Stimulated activated CD8-positive, alpha-beta memory T cell treated with anti-CD3 and anti-CD28 coated beads, Interleukin-7, amount 100 ng/mL, for 4 hours (primary cell): ENCODE measurements around the gene IFI44L.

Experiments used
- DNase-seq, 2 donors: peaks; one replicate each; pipeline ENCODE4 v3.0.0-alpha.2; 2020; ENCODE audit warnings: low read depth in 2 of 2

IFI44L gene

GRCh38 chr1:78641558-78641957 lies 21.3 kb downstream of the IFI44L start:
- DNase-seq: no peak

- no peak for DNase-seq
Measured at GRCh38 chr1:78645723-78646122, 25.5 kb downstream of the IFI44L start.

- no peak for DNase-seq
Measured at GRCh38 chr1:78647238-78647637, 27.0 kb downstream of the IFI44L start.

- DNase-seq: peak; percentile 50 to 56
Measured at GRCh38 chr1:78649628-78650027, 29.4 kb downstream of the IFI44L start, which contains the start of gene IFI44. TSS of gene IFI44 (plus strand) at chr1:78649831. CDS start at chr1:78650196, 365 bp downstream.

- DNase-seq: no peak
Measured at GRCh38 chr1:78650114-78650660, 29.9 kb downstream of the IFI44L start.

GRCh38 chr1:78651241-78651640 lies 31.0 kb downstream of the IFI44L start:
- DNase-seq: no peak

- DNase-seq: no peak
Measured at GRCh38 chr1:78652019-78652560, 31.8 kb downstream of the IFI44L start.

GRCh38 chr1:78658901-78659300 lies 38.7 kb downstream of the IFI44L start:
- no peak for DNase-seq

- DNase-seq: no peak
Measured at GRCh38 chr1:78663923-78664322, 43.7 kb downstream of the IFI44L start.

GRCh38 chr1:78664763-78665162 lies 44.5 kb downstream of the IFI44L start:
- DNase-seq: no peak

- no peak for DNase-seq
Measured at GRCh38 chr1:78665809-78666208, 45.6 kb downstream of the IFI44L start.

- no peak for DNase-seq
Measured at GRCh38 chr1:78667939-78668338, 47.7 kb downstream of the IFI44L start.

- no peak for DNase-seq
Measured at GRCh38 chr1:78668427-78668826, 48.2 kb downstream of the IFI44L start.

- no peak for DNase-seq
Measured at GRCh38 chr1:78672428-78672827, 52.2 kb downstream of the IFI44L start.

GRCh38 chr1:78673120-78673519 lies 52.9 kb downstream of the IFI44L start:
- no peak for DNase-seq

GRCh38 chr1:78676347-78676982 lies 56.2 kb downstream of the IFI44L start:
- DNase-seq: peak in 1 of 2 donors; percentile 31

GRCh38 chr1:78676993-78677392 lies 56.7 kb downstream of the IFI44L start:
- no peak for DNase-seq

GRCh38 chr1:78677788-78678187 lies 57.5 kb downstream of the IFI44L start:
- DNase-seq: no peak

GRCh38 chr1:78678324-78678723 lies 58.1 kb downstream of the IFI44L start:
- no peak for DNase-seq

- DNase-seq: no peak
Measured at GRCh38 chr1:78681265-78681664, 61.0 kb downstream of the IFI44L start.

GRCh38 chr1:78682496-78682895 lies 62.2 kb downstream of the IFI44L start:
- no peak for DNase-seq

- DNase-seq: no peak
Measured at GRCh38 chr1:78683079-78683478, 62.8 kb downstream of the IFI44L start.

- no peak for DNase-seq
Measured at GRCh38 chr1:78687315-78687714, 67.1 kb downstream of the IFI44L start.

GRCh38 chr1:78687914-78688313 lies 67.7 kb downstream of the IFI44L start:
- no peak for DNase-seq
